Measurements from ENCODE around the gene SETD6.

GRCh38 chr16:58485184-58485887, 30.0 kb upstream of the SETD6 start:
- TF ChIP-seq CTCF (IDR thresholded peaks at IDR 0.05; ENCODE audit: control extremely low read depth in 1 of 3, insufficient read depth in 1 of 3, low read depth in 1 of 3, low read length in 3 of 3) = no peak
- TF ChIP-seq, protein P1, sequence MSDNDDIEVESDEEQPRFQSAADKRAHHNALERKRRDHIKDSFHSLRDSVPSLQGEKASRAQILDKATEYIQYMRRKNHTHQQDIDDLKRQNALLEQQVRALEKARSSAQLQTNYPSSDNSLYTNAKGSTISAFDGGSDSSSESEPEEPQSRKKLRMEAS (IDR thresholded peaks at IDR 0.05) = no peak
- no peak for TF ChIP-seq EP300 (IDR thresholded peaks at IDR 0.05; ENCODE audit: borderline replicate concordance in 1 of 2, low read depth in 2 of 2, low read length in 2 of 2)
- no peak for TF ChIP-seq POLR2A (IDR thresholded peaks at IDR 0.05; ENCODE audit: control extremely low read depth in 1 of 2, low read depth in 2 of 2, low read length in 2 of 2)
- no peak for TF ChIP-seq BRCA1 (IDR thresholded peaks at IDR 0.05; ENCODE audit: low read depth, low read length)
- TF ChIP-seq POLR2AphosphoS5 (IDR thresholded peaks at IDR 0.05; ENCODE audit: low read depth, low read length) = no peak
- TF ChIP-seq FOSL1 (IDR thresholded peaks at IDR 0.05; ENCODE audit: insufficient read depth, low read depth, low read length) = no peak
- no peak for TF ChIP-seq TCF12 (IDR thresholded peaks at IDR 0.05; ENCODE audit: low read depth, low read length)
- TF ChIP-seq JUN (IDR thresholded peaks at IDR 0.05; ENCODE audit: low read depth, low read length) = no peak
- TF ChIP-seq EZH2 (IDR thresholded peaks at IDR 0.05; ENCODE audit: low read depth, low read length, severe bottlenecking) = no peak
- TF ChIP-seq CBX5 (IDR thresholded peaks at IDR 0.05; ENCODE audit: low read depth, low read length) = no peak
- no peak for TF ChIP-seq GABPA (IDR thresholded peaks at IDR 0.05; ENCODE audit: borderline replicate concordance, insufficient read depth, low read length)
- TF ChIP-seq TAF1 (IDR thresholded peaks at IDR 0.05; ENCODE audit: low read depth, low read length) = no peak
- TF ChIP-seq CREB1 (IDR thresholded peaks at IDR 0.05) = no peak
